ENCODE results near the gene AGRP. TPM values are rescaled to one million over a fixed set of nuclear protein-coding genes. Genes with fewer than 3 reads are reported as not detected.

AGRP gene, protein sequence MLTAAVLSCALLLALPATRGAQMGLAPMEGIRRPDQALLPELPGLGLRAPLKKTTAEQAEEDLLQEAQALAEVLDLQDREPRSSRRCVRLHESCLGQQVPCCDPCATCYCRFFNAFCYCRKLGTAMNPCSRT
- not detected in 2 replicates for total RNA-seq (2014; rRNA removed; shearing (Covaris generic); ENCODE audit: low replicate concordance)

DNA sequence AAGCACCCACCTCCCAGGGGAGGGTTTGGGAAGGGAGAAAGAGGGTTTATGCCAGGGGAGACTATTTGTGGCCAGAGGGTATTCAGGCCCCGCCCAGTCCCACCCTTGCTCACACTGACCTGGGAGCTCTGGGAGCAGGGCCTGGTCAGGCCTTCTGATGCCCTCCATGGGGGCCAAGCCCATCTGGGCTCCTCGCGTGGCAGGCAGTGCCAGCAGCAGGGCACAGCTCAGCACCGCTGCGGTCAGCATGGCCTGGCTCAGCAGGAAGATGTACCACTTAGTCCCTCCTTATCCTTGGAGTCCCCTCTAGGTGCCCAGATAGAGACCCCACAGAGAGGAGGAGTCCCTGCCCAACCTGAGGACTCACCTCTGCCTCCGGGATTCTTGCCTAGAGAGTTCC is at the start of gene AGRP:
Gene AGRP, minus strand, starts transcription at position 398 of the 400 bp plus-strand sequence. Its CDS starts 149 bp downstream, at position 249.
- in situ Hi-C loops (cut with HindIII; ENCODE audit: low pct_unique_long_range_greater_than_20kb, low sequenced_read_pairs): no loop called here
- DNase-seq (ENCODE audit: low read depth): no peak

DNA sequence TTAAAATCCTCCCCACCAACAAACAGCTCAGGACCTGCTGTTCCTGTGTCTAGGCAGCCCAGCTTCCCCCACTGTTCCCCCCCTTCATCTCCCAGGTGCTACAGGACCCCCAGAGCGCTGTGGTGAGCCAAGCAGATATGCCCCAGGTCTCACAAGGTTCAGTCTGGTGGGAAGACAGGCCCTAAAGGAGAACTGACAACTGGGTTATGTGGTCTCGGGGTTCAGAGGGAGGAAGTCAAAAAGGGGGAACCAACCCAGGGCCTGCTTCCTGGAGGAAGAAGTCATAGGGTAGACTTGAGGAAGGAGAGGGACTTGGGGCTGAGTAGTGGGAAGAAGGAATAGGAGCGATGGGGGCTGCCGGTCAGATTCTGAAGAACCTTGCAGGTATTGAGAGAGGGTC is 47.9 kb upstream of the AGRP start:
- in situ Hi-C loops (cut with HindIII; ENCODE audit: low pct_unique_long_range_greater_than_20kb, low sequenced_read_pairs): no loop called here
- DNase-seq (ENCODE audit: low read depth): no peak

DNA sequence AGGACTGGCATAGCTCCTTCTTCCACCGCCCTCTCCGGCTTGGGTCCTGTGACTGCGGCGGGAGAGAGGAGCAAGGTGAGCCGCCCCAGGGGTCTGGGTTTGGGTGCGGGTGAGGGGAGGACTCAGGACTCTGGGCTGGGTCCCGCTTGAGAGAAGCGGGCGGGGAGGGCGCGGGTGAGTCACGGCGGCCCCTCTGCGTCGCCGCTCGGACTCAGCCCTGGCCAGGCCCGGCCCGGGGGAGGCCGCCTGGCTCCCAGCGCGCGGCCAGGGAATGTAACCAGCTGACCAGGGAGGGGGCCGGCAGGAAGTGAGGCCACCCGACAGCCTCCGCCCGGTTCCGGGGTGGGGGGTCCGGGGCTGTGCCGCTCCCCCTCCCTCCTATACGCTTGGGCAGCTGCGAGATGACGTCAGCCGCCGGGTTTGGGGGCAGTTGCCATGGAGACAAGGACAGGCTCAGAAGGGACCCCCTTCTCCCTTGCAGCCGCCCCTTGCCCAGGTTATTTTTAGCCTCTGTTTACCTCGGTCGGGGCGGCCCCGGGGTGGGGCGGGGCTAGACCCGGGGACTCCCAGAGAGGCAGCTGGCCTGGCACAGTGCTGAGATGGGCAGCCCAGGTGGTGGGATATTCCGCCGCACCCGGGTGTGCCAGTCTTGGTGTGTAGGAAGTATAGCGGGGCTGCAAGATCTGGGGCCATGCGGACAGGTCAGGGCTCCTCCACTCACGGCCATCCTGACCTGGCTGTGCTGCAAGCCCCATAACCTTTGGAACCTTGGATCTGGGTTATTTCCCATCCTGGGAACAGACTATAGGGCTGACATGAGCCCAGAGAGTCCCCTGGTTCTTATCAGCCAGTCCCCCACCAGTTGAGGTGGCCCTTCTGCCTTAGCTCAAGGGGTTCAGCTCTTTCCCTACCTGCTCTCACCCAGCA is 46.9 kb upstream of the AGRP start:
- DNase-seq (ENCODE audit: low read depth): peak; percentile 69

DNA sequence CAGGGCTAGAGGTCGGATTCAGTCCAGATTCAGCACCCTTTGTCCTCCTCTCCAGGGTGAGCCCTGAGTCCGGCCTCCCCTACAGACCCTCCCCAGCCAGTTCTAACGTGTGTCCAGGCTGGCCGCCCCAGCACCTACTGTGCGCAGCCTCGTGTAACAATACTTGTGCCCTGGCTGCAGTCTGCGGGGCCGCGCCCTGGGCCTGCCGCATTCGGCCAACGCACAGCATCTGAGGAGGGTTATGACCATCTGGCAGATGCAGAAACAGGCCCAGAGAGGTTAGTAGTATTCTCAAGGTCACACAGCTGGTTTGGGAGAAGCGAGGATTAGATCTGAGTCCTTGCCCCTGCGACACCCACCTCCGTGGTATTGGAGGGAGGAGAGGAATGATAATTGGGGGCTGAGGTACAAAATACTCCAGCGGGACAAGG is 46.2 kb upstream of the AGRP start:
- DNase-seq (ENCODE audit: low read depth): peak; percentile 20
- in situ Hi-C loops (cut with HindIII; ENCODE audit: low pct_unique_long_range_greater_than_20kb, low sequenced_read_pairs): no loop called here

More for the DNA sequence above, 46.9 kb upstream of the AGRP start:
- in situ Hi-C loops (cut with HindIII; ENCODE audit: low pct_unique_long_range_greater_than_20kb, low sequenced_read_pairs): no loop called here

DNA sequence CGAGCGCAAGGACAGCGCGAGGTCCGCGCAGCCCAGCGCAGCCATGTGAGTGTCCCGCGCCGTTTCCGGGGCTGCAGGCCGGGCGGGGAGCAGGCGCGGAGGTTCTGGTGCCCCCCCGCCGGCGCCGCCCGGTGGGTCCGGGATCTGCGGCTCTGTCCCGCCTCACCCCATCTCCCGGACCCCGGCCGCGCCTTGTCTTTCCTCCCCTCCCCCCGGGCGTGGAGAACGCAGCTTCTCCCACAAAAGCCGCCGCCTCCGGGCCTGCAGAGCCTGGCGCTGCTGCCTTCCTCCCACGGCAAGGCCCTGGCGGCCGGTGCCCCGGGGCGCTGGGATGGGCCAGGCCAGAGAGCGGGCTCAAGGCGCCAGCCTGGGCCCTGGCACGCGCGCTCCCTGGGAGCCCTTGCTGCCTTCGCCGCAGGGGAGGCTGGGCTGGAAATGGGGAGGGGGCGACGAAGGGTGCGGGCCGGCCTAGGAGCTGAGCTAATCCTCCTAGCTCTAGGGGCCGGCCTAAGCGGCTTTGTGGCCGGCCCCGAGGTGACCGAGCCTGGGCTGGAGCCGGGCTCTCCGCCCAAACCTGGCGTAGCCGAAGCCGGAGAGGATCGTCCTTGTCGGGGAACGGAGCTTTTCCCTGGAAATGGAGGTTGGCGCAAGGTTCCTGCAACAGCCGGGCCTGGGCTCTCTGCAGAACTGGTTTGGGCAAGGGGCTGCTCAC is 45.7 kb upstream of the AGRP start:
- in situ Hi-C loops (cut with HindIII; ENCODE audit: low pct_unique_long_range_greater_than_20kb, low sequenced_read_pairs): no loop called here

DNA sequence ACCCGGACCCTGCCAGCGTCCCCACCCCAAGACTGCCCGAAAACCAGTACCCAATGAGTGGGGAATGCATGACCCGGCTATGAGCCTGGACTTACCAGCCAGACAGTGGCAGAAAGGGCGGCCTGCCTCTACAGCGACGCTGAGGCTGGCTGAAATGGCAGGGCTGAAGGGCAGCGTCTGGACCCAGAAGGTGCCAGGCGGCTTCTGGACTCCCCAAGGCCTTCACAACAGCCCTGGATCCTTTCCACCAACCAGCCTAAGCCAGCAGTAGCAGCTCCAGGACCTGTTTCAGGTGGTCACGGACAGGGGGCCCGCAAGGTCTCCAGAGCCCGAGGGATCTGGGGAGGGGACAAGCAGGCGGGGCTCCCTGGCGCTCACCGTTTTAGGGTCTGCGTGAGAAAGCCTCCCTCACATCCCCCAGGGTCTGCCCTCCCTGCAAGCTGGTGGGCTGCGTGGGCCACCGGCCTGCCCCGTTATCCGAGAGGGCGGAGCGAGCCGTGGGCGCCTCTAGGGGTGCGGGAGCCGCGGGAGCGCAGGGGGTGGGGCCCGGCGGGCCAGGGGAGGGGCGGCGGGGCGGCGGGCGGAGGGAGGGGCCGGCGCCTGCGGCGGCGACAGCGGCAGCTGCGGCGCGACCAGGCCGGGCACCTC is 45.0 kb upstream of the AGRP start, which contains the start of gene RIPOR1:
Gene RIPOR1, plus strand, starts transcription at position 608 of the 648 bp plus-strand sequence. CDS start 9,618 bp downstream, outside the sequence.
- in situ Hi-C loops (cut with HindIII; ENCODE audit: low pct_unique_long_range_greater_than_20kb, low sequenced_read_pairs): no loop called here
- no peak for DNase-seq (ENCODE audit: low read depth)

More for the DNA sequence above, 45.7 kb upstream of the AGRP start:
- DNase-seq (ENCODE audit: low read depth): peak; percentile 47

DNA sequence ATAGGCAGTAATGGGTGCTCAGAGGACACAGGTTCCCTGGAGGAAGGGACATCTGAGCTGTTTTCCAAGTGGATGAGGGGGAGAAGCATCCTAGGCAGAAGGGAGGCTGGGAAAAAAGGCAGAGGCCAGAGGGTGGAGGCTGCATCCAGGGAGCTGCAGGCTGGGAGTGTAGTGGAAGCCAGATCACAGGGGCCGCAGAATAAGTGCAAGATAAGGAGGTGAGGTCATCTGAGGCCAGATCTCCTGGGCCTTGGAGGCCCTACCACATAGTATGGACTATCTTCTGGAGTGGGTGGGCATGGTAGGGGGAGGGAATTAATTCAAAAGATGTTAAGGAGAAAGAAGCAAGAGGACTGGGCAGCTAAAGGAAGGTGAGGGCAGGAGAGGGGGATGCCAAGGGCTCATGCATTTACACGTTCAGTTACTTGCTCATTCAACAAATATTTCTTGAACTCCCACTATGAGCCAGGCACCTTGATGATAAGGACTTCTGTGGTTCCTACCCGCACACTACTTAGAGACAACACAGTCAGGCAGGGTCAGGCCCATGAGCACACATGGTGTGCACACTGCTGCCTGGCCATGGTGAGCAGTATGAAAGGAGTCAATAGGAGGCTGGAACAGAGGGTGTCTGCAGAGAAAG is 42.9 kb upstream of the AGRP start:
- in situ Hi-C loops (cut with HindIII; ENCODE audit: low pct_unique_long_range_greater_than_20kb, low sequenced_read_pairs): no loop called here
- DNase-seq (ENCODE audit: low read depth): no peak

DNA sequence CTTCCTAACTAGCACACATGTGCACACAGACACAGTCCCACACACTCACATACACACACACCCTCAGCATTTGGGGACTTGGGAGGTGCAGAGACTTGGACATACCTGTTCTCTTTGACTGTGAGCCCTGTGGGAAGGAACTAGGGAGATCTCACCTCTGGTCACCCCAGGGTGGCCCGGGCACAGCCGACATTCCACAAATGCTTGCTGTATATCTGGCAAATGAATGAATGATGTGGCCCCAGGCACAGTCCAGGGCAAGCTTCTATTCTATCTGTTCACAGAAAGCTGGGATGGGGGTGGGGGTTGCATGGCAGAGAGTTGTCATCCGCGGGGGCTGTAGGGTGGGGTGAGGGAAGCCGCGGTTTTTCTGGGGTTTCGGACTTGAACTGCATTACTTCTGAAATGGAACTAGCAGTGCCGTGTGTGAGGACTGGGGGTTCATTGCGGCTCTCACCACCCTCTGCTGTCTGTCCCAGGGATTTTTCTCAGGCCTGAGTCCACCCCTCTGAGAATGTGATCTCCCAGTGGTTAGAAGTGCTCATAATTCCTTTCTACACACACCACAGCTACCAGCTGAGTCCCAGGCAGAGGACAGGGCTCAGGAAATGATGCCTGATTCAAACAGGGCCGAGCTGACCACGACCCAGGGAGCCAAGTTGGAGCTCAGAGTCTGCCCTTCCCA is 42.0 kb upstream of the AGRP start:
- in situ Hi-C loops (cut with HindIII; ENCODE audit: low pct_unique_long_range_greater_than_20kb, low sequenced_read_pairs): no loop called here
- no peak for DNase-seq (ENCODE audit: low read depth)

DNA sequence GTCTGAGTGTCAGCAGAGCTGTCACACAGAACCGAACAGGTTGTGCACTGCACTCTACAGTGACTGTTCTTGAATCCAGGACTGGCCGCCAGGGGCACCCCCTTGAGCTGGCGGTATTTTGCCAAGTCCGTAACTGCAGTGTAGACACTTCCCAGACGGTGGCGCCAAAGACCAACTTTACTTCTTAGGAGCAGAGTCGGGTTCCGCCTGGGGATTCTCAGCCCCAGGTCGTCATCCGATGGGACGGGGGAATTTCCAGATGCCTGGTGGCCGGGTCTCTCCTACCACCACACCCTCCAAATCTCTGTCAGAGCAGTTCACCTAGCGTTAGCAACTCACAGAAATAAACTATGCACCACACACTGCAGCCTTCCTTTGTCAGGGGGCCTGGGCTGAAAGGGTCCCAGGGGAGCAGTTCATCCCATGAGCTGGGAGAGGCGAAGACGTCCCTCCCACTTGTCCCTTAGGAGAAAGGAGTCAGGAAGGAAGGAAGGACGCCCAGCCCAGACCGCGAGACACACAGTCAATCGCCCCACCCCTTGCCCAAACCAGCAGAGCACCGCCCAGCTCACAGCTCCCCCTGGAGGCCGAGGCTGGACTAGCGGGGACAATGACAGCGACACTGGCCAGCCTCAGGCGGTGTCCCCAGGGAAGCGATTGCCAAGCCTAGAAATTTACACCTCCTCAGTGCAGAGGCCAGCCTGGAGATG is 37.9 kb upstream of the AGRP start:
- DNase-seq (ENCODE audit: low read depth): peak; percentile 96
- in situ Hi-C loops (cut with HindIII; ENCODE audit: low pct_unique_long_range_greater_than_20kb, low sequenced_read_pairs): no loop called here

DNA sequence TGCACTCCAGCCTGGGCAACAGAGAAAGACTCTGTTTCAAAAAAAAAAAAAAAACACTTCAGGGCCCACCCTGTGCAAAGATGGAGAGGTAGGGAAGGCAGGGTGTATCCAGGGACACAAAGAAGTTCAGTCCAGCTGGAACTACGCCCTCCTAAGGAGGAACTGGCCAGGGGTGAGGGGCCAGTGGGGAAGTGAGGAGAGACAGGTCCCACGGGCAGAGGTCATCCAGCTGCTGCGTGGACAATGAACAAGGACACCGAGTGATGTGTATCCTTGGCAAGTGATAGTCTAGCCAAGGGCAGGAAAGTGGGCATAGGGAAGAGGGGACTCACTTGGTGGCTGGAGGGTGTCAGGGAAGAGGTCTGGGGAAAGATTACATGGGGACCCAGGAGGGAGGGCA is 35.9 kb upstream of the AGRP start:
- DNase-seq (ENCODE audit: low read depth): no peak
- in situ Hi-C loops (cut with HindIII; ENCODE audit: low pct_unique_long_range_greater_than_20kb, low sequenced_read_pairs): no loop called here

DNA sequence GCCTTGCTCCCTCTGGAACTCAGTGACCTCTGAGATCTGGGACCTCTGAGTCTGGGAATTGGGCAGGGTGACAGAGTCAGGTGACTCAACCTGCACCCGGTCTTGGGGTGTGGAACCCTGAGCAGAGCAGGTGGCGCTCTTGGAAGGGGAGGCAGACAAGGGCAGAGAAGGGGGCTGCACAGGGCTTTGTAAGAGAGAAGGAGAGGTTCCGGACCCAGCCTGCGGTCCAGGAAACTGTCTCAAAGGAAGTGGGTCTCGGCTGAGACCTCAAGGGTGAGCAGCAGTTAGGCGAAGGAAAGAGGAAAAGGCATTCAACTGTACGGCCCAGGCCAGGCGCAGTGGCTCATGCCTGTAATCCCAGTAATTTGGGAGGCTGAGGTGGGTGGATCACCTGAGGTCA is 35.3 kb upstream of the AGRP start:
- no peak for DNase-seq (ENCODE audit: low read depth)
- in situ Hi-C loops (cut with HindIII; ENCODE audit: low pct_unique_long_range_greater_than_20kb, low sequenced_read_pairs): no loop called here

DNA sequence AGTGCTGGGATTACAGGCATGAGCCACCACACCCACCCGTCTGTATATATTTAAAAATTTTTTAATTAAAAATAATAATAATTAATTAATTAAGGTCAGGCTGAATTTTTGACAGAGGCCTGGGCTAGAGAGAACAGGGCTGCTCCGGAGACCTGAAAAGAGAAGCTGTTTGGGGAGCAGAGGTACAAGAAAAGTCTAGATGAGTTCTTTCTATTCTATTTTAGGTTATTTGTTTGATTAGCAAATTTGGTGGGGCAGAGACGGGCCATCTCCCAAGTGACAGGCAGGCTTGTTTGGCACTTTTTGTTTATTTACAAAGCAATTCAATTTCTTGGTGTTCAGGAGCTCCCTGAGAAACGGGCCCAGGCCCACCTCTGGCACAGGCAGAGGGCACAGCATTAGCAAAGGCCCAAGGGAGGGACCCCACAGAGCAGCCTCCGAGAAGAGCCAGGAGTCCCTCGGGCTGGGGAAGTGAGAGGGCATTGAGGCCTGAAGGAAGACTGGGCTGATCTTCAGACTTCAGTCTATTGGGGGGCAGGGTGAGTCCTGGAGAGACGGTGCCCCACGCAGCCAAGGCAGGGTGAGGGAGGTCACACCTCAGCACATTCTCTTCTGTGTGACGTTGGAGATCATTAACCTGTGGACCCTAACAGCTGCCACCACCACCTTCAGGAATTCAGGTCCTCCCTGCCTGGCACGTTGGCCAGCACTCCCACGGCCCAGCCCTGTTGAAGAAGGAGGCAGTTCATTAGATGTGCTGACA is 34.5 kb upstream of the AGRP start:
- DNase-seq (ENCODE audit: low read depth): peak; percentile 64
- in situ Hi-C loops (cut with HindIII; ENCODE audit: low pct_unique_long_range_greater_than_20kb, low sequenced_read_pairs): no loop called here

DNA sequence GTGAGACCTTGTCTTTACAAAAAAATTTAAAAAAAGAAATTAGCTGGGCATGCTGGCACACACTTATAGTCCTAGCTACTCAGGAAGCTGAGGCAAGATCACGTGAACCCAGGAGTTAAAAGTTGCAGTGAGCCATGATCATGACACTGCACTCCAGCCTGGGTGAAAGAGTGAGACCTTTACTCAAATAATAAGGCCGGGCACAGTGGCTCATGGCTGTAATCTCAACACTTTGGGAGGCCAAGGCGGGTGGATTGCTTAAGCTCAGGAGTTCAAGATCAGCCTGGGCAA is 33.8 kb upstream of the AGRP start:
- no peak for DNase-seq (ENCODE audit: low read depth)
- in situ Hi-C loops (cut with HindIII; ENCODE audit: low pct_unique_long_range_greater_than_20kb, low sequenced_read_pairs): no loop called here

DNA sequence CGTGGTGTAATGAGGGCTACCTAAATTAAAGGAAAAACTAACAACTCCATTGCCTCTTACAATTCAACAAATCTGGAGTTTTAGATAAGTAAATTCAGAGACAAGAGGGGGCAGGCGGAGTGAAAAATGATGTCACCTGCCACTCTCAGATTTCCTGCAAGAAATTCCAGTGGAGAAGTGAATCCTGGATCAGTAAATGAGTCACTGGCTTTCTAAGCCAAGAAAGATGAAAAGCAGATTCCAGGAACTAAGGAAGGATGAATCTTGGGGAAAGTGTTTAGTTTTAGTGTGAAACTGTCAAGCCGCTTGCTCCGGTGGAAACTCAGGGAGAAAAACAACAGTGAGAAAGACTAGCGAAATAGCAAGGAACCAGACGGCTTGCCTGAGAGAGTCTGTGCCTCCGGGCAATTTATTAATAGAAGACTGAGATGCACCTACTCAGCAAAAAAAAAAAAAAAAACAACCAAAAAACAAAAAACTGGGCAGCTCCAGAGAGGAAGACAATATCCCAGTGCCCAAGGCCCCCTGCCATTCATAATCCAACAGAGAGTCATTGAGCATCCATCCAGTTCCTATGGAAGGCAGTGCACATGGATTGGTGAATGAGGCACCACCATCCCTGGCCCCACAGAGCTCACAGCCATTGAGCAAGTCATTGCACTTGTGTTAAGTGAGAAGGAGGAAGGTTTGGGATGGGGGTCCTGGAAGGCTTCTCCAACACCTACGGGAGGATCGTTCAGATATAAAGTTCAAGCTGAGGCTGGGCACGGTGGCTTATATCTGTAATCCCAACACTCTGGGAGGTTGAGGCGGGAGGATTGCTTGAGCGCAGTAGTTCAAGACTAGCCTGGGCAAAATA is 33.2 kb upstream of the AGRP start:
- in situ Hi-C loops (cut with HindIII; ENCODE audit: low pct_unique_long_range_greater_than_20kb, low sequenced_read_pairs): no loop called here
- peak; percentile 74 for DNase-seq (ENCODE audit: low read depth)

DNA sequence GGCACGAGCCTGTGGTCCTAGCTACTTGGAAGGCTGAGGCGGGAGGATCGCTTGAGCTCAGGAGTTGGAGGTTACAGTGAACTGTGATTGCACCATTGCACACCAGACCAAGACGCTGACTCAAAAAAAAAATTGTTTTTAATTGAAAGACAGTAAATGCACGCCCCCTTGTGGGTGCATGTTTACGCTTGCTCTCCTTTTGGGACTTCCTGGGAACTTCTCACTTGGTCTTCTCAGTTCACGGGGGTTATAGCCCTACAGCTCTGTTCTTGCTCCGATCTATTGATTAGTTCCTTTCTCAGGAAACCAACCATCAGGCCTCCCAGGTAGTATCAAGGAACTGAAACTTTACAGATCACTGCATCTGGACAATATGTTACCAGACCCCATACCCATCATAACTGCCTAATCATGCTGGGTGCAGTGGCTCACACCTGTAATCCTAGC is 31.1 kb upstream of the AGRP start:
- in situ Hi-C loops (cut with HindIII; ENCODE audit: low pct_unique_long_range_greater_than_20kb, low sequenced_read_pairs): no loop called here

More for the DNA sequence above, 31.1 kb upstream of the AGRP start:
- DNase-seq (ENCODE audit: low read depth): peak; percentile 75

Measured in Caki2 (cell line).